Stimulated activated CD8-positive, alpha-beta memory T cell treated with anti-CD3 and anti-CD28 coated beads, Interleukin-15, amount 100 ng/mL, for 24 hours (primary cell): ENCODE measurements around the gene SH3TC2.
A peak's percentile ranks its signal among the peaks of the same experiment; 100 is the strongest.

Source experiments
- DNase-seq: peaks from one replicate; pipeline ENCODE4 v3.0.0-alpha.2; 2020; ENCODE audit warnings: low read depth

SH3TC2 gene

GRCh38 chr5:149060325-149060724 lies 2.5 kb downstream of the SH3TC2 start:
- no peak for DNase-seq

- DNase-seq, result no peak
Observed at GRCh38 chr5:149056616-149057165, 6.2 kb downstream of the SH3TC2 start.

GRCh38 chr5:149054416-149054815 lies 8.4 kb downstream of the SH3TC2 start:
- no peak for DNase-seq

DNA sequence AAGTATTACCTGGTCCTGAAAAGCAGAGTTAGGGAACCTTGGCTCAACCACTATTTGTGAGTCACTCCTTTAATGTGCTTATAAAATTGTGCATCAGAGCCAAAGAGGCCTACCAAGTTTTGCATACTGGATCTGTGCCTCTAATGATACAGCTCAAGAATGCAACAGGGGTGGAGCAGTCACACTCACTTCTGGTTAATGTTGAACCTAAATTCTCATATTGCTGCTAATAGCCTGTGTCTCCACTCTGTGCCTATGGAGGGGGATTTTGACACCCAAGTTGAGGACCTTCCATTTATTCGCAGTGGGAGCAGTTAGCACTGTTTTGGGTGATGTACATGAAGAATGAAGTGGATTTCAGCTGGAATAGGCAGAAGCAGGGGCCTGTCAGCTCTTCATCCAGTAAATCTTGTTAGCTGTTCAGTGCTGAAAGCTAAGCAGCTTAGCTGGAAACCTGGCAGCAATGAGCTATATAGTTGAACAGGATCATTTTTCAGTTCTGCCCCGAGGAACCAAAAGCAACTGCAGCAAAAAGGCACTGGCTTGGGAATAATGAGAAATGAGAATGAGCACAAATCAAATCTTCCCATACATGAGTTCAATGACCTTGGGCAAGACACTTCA lies 9.7 kb downstream of the SH3TC2 start:
- DNase-seq, result no peak

- no peak for DNase-seq
Observed at GRCh38 chr5:149049371-149049781, 13.5 kb downstream of the SH3TC2 start.

DNA sequence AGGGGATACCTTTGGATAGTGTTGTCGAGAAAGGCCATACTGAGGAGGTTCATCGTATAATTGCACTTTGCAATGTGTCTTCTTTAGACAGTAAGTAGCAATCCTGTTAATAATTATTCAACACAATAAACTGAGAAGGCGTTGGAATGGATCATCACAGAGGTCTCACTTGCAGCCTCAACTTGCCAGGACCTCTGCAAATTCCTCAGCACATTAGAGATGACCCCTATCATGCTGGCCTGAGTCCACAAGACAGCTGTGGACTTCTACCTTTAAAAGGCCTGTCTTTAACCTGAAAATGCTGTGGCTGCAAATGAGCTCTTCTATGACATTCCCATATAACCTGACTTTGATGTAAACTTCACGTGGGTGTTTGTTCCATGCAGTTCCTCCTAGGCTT lies 14.1 kb downstream of the SH3TC2 start:
- no peak for DNase-seq

- DNase-seq, result no peak
Observed at GRCh38 chr5:149047462-149047861, 15.4 kb downstream of the SH3TC2 start.

- no peak for DNase-seq
Observed at GRCh38 chr5:149046196-149046829, 16.5 kb downstream of the SH3TC2 start.

DNA sequence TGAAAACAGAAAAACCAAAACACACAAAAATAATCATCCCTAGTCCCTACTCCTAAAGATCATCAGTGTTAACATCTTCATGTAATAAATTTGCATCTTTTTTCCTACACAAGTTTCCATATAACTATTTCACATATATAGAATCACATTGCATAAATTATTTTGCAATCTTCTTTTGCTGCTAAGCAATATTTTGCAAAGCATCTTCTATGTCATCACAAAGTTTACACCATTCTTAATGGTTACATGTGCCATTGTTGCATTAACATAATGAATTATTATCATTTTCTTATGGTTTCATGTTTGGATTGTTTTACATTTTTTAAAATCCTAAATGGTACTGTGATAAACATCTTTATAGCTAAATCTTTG lies 17.8 kb downstream of the SH3TC2 start:
- no peak for DNase-seq

DNA sequence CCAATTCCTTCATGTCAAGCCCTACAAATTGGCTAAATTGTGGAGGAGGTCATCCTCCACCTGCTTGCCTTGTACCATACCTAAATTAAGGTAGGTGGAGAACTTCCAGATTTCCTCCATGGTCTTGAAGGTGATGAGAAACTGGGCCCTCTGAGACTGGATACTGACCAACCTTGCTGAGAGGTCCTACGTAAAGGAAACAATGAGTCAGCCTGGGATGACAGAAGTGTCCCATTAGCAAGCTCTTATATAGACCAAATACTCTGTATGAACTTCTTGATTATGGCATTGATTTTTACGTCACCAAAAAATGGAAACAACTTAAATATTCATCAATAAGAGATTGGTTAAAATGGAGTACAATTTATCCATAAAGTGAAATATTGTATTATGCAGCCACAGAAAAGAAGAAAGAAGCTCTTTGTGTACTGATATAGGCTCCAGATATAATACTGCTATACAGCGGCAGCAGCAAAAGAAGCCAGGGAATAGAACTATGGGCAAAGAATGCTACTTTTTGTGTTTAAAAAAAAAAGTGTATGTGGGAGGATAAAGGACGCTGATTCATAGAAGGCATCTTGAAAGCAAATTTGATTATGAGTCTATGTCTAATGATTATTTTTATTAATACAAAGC lies 18.3 kb downstream of the SH3TC2 start:
- DNase-seq, result no peak

GRCh38 chr5:149043641-149044040 lies 19.2 kb downstream of the SH3TC2 start:
- no peak for DNase-seq

GRCh38 chr5:149042865-149043264 lies 20.0 kb downstream of the SH3TC2 start:
- no peak for DNase-seq

DNA sequence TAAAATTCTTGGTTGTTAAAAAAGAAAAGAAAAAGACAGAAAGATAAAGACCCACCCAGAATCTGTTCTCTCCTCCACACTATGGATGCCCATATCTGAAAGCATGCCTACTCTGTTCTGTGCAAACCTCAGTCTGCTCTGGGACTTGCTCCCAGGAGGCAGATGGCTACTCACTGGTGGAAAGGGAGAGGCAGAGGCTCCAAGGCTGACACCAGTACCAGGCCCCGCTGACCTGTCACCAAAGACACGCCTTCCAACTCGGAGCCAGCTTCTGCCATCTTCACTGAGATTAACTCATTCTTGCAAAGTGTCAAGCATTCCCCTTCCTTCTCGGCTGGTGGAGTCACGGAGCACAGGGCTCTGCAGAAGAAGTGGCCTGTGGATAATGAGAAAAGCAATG lies 21.6 kb downstream of the SH3TC2 start:
- DNase-seq, result no peak

DNA sequence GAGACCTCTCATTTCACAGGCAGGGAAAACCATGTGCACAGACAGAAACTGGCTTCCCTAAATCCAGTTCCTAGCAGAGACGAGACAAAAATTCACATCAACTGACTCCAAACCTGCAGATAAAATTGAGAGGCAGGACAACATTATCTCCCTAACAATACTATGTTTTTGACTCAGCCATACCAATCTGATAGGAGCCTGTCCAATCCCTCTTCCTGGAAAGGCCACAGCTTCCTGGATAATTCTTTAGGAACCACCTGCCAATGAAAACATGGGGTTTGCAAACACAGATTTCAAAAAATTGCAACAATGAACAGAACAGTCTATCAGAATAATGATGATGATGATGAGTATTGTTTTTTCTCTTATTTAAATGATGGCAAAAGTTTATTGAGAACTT lies 22.4 kb downstream of the SH3TC2 start:
- no peak for DNase-seq

GRCh38 chr5:149039506-149039905 lies 23.4 kb downstream of the SH3TC2 start:
- DNase-seq, result no peak

- DNase-seq, result no peak
Observed at GRCh38 chr5:149038336-149039080, 24.4 kb downstream of the SH3TC2 start.

- no peak for DNase-seq
Observed at GRCh38 chr5:149037817-149038216, 25.0 kb downstream of the SH3TC2 start.

- DNase-seq, result no peak
Observed at GRCh38 chr5:149036970-149037369, 25.9 kb downstream of the SH3TC2 start.

DNA sequence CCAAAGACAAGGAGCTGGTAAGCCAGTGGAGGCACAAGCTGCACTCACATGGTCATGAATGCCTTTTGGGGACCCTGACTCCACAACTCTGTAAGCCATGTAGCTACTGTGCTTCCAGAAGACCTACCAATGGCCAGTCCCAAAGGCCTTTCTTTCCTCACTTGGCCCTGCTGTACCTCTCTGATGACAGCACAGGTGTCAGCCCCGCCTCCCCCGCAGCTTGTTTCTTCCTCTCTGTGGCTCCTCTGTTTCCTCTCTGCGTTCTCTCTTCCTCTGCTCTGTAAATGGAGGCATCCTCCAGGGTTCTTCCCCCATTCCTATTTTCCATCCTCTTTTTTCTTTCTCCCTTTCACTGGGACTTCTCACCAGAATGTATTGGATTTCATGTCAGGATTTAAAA lies 26.7 kb downstream of the SH3TC2 start:
- no peak for DNase-seq

DNA sequence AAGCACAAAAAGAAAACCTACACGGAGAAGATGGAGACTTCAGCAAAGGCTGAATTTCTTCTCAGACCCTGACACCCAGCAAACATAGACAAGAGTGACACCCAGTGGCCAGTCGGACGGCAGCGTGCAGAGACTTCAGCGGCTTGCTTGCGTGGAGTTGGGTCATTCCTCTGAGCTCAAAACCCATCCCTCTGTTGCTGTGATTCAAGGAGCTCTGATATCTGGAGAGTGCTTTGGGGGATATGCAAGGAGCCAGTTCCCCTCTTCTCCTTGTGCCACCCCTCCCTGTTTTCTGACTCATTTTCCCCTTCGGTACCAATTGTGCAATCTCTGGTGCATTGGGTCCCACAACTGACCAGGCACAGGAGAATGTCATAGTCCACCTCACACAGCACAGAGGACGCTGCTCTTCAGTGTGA lies 27.5 kb downstream of the SH3TC2 start:
- DNase-seq, result peak; percentile 31

DNA sequence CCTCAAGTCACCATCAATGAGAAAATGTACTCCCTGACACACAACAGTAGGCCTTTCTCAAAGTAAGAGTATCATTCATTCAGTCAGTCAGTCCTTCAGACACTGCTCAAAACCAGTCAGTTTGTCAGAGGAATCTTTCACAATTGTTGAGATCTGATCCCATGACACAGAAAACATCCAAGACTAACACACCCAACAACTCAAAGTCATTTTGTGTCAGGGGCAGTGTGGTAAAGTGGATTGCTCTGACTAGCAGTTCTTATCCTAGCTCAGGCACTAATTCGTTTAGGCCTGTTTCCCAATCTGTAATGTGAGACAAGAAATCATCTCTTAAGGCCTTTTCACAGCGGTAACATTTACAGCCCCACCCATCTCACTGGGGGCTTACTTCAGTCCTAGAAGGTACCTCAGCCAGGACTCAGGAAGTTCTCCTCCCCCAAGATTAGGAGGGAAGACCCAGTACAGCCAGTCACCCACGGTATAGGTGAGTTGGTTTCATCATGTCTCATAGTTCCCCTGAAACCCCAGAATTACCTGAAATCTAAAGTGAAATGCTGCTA lies 31.9 kb downstream of the SH3TC2 start:
- no peak for DNase-seq

DNA sequence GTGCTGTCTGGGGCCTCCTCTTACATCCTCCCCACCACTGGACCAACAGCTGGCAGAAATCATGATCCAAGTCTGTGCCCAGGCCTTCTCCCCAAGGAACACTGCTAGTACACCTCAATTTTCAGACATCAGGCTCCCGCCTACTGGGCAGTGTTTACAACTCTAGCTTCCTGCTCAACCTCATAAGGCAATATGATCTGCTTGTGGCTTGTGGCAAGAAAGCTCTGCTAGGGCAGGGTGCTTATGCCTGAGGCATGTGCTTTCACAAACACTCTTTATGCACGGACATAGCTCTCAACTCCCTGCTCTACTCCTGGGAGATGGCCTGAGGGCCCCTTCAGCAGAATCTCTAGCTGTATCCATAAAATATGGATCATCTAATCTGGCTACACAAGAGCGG lies 32.5 kb downstream of the SH3TC2 start:
- DNase-seq, result no peak
